AG20443 (cell line): ENCODE data around the gene TYW1B.
"Not testable (repeated sequence)": the region's sequence is repeated elsewhere in the genome, so short reads cannot be mapped to it uniquely, and the experiment has no call there.

Experiments
- DNase-seq: peaks from one replicate; pipeline ENCODE4 v3.0.0; 2012; ENCODE audit warnings: low spot score, mixed read lengths

TYW1B gene

DNA sequence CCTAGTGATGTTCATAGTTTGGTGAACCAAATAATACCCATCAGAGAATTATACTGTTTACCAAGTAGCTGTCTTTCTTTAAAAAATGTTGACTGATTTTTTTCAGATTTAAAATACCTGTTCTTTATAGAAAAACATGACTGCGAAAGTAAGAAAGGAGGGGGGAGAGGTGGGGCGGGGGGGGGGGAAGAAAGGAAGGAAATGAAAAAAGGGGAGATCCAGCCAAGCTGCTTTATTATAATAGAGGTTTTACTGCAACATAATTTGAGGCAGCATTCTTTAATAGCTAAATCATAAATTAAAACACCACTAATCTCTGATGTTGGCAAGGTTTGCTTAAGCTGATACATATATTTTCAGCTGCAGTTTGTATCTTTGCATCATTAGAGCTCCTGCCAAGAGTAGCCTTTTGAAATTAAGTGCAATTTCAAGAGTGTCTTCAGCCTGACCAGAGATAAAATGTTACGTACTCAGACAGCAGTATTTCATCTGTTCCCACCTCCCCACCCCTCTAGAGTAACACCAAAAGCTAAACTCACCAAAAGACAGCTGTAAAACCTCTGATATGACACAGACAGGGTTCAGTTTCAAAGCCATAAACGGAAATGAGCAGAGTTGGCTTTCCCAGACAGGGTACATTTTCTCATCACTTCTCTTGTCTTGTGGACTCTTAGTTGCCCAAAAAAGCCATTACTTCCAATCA lies 202.1 kb downstream of the TYW1B start:
- not testable (repeated sequence) for DNase-seq

DNA sequence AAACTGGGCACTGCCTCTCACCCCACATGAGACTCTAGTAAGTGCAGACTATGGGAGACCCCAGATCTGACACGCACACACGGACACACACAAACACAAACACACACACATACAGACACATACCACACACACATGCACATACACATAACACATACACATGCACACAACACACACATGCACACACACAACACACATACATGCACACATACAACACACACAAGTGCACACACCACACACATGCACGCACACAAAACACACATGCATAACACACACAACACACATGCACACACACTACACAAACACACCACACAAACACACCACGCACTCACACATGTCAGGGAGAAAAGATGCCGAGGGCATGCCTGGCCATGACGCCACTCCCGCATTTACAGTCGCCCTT lies 205.5 kb downstream of the TYW1B start:
- DNase-seq, result no peak

DNA sequence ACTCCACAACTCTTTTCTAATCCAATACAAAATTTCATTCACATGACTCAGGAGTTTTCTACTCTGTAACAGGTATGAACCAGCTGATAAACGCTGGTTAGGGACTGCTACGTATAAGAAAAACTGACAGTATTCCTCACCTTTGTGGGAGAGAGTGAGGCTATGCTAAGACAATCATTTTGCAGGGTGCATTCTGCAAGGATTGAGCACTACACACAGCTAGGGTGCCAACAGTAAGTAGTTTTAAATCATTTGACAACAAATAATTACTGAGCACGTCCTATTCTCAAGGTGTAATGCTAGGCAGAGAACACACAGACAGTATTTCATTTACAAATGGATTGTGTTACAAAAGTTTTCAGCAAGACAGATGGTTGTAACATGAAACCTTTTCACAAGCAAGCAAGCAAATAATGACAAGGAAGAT lies 206.2 kb downstream of the TYW1B start:
- not testable (repeated sequence) for DNase-seq

DNA sequence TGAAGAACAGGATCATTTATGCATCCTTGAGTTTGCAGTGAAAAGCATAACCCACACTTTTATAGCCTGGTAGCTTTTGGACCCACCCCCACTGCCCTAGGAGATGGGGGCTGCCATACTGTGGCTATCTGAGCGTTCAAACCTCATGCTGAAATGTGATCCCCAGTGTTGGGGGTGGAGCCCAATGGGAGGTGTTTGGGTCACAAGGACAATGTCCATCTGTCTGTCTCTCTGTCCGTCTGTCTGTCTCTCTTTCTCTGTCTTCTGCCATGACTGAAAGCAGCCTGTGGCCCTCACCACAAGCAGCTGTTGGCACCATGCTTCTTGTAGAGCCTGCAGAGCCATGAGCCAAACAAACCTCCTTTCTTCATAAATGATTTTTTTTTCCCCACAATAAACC lies 207.1 kb downstream of the TYW1B start:
- not testable (repeated sequence) for DNase-seq

DNA sequence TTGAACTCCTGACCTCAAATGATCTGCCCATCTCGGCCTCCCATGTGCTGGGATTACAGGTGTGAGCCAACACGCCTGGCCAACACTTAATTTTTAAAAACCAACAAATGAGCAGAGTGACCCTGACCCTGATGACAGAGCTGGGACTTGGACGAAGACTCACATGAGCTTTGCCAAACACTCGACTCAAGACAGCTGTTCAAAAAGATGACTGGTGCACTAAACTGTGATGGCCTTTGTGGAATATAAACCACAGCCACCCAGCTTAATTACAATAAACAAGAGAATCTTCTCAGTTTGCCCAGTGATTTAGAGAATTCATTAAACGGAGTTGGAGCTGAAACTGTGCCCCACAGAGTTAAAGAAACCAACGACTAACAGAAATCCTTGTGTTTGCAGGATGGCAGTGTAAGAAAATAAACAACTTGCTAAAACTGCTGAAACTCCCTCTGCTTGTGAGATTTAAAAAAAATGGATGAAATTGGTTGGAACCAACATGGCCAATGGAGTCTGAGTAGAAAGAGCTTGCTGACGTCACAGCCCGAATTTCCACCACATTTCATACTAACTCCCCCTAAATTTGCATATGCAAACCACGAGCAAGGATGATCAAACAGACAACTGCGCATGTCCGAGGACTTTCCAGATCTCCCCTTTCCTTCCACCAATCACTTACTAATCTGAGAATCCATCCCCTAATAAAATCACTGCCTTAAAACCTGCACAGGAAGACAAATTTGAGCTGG lies 209.4 kb downstream of the TYW1B start:
- not testable (repeated sequence) for DNase-seq

DNA sequence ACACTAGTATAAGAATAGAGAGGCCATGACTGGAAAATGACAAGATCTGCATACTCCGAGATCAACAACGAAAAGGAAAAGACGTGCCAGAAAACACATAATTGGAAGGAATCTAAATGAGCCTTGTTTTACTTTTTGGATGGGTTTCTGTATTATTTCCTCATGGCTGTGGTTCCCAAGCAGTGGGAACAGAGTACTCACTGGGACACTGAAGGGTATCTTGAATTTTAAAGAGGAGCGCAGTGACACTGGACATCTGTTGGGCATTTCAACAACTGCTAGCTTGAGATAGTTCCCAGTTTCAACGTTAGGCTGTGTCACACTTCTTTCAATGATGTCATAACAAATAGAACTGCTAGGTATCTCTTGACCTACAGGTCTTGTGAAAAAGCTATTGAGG lies 218.2 kb downstream of the TYW1B start:
- not testable (repeated sequence) for DNase-seq

DNA sequence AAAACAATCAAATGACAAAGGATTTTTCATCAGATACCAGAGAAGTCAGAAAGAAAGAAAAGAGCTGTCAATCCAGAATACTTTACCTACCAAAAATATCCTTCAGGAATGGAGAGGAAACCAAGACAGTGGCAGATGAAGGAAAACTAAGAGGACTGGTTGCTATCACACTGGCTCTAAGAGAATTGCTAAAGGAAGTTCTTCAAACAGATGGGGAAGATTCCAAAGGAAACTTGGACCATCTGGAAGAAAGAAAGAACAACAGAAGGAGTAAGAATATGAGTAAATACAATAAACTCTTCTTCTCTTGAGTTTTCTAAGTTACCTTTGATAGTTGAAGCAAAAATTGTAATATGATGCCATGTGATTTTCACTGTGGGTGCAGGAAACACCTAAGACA lies 220.0 kb downstream of the TYW1B start:
- not testable (repeated sequence) for DNase-seq

DNA sequence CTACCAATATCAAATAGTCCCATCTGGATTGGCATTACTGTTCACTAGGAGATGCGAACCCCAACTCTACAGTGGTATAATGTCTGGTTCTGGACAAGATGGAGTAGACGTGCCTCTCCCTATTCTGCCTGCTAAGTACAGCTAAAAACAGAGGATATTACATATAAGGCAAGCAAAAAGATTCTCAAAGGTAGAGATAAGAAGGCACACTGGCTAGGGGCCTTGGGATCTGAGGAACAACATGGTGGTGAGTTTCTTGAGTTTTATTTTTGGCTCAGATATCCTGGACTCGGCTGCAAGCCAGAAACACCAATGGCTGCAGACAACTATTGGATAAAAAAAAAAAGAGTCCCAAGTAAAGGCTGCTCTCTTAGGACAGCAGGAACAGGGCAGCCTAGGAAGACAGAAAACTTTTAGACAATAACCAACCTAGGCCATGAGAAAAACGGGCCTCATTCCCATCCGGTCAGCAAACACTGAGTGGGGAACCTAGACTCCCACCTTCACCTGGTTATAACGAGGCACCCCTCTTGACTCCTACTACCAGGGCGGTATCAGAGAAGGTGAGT lies 222.1 kb downstream of the TYW1B start:
- not testable (repeated sequence) for DNase-seq

DNA sequence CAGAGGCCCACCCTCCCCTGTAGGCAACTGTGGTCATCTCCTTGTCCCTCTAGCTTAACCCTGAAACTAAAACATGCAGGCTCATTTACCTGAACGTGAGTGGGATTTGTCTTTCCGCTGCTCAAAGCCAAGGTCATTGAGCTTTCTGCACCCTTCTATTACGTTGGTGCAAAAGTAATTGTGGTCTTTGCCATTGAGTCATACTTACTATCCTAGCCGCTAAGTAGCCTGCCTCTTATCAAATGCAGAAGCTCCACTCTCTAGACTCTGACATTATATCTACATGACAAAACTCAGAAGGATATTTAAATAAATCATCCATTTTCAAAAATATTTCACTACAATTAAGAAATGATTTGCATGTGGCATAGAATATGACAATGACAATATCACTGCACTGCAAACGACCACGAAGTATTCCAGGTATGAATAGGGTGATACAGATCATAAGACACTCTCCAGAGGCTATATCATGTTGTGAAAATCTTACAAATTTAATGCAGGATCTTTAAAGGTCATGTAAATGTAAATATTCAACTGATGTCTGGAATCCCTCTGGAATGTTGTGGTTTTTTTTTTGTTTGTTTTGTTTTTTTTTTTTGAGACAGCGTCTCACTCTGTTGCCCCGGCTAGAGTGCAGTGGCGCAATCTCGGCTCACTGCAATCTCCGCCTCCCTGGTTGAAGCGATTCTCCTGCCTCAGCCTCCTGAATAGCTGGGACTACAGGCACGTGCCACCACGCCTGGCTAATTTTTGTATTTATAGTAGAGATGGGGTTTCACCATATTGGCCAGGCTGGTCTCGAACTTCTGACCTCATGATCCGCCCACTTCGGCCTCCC lies 223.0 kb downstream of the TYW1B start:
- not testable (repeated sequence) for DNase-seq

DNA sequence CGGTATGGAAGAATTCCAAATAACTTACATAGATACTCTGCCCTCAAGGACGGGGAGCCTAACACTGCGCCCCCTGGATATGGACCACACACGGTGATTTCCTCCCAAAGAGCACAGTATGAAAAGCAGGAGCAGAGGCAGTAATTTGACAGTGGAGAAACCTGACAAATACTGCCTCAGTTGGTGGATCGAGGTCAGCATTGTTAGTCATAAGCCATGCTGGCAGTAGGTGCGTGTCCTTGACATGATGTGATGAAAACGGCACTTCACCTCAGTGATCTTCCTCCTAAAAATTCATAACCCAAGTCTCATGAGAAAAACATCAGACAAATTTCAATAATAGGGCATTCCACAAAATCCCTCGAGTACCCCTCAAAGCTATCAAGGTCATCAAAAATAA lies 224.5 kb downstream of the TYW1B start:
- not testable (repeated sequence) for DNase-seq

DNA sequence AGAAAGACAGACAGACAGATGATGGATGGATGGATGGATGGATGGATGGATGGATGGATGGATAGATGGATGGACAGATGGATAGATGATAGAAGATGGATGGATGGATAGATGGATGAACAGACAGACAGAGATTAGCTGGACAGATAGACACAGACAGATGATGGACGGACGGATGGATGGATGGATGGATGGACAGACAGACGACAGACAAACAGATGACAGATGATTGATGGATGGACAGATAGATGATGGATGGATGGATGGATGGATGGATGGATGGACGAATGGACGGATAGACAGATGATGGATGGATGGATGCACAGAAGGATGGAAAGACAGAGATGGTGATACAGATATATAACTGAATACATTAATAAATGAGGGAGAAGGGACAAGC lies 224.9 kb downstream of the TYW1B start:
- DNase-seq, result no peak

DNA sequence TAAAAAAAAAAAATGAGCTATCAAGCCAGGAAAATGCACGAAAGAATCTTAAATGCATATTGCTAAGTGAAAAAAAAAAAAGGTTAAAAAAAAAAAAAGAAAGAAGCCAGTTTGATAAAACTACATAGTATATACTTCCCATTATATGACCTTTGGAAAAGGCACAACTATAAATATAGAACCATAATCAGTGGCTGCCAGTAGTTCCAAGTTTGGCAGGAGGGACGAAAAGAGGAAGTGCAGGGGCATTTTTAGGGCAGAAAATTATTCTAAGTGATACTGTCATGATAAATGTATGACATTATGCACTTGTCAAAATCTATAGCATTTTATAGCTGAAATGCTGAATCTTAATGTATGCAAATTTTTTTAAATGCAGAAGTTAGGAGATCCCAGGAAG lies 226.3 kb downstream of the TYW1B start:
- DNase-seq, result not testable (repeated sequence)

DNA sequence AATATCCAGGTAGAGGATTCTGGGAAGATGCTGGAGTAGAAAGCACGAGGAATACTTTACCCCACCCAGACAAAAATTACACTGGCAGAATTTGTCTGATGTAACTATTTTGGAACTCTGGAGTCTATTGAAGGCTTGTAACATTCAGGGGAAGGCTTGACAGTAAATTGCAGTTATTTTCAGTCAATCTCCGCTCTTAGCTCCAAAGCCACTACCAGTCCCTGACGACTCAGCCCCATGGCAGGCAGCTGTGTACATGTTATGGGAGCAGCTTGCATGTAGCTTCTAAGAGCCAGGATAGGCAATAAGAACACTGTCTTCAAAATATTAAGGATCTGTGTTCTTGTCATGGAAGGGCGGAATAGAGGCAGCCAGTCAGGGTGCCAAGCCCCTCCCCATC lies 238.0 kb downstream of the TYW1B start:
- DNase-seq, result not testable (repeated sequence)

DNA sequence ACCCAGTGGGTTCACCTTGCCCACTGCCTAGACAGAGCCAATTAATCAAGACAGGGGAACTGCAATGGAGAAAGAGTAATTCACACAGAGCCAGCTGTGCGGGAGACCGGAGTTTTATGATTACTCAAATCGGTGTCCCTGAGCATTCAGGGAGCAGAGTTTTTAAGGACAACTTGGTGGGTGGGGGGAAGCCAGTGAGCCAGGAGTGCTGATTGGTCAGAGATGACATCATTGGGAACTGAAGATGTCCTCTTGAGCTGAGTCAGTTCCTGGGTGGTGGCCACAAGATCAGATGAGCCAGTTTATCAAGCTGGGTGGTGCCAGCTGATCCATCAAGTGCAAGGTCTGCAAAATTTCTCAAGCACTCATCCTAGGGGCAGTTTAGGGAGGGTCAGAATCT lies 240.7 kb downstream of the TYW1B start:
- not testable (repeated sequence) for DNase-seq

DNA sequence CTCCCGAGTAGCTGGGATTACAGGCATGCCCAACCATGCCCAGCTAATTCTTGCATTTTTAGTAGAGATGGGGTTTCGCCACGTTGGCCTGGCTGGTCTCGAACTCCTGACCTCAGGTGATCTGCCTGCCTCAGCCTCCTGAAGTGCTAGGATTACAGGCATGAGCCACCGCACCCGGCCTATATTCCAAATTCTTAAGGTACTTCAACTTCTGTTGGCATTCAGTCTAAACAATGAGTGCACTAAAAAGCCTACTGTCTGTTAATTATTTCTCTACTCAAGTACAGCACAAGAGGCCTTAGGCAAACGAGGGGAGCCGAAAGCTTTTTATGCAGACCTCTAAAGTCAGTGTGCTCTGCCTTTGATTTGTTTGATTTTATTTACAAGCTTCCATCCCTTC lies 243.4 kb downstream of the TYW1B start:
- not testable (repeated sequence) for DNase-seq

DNA sequence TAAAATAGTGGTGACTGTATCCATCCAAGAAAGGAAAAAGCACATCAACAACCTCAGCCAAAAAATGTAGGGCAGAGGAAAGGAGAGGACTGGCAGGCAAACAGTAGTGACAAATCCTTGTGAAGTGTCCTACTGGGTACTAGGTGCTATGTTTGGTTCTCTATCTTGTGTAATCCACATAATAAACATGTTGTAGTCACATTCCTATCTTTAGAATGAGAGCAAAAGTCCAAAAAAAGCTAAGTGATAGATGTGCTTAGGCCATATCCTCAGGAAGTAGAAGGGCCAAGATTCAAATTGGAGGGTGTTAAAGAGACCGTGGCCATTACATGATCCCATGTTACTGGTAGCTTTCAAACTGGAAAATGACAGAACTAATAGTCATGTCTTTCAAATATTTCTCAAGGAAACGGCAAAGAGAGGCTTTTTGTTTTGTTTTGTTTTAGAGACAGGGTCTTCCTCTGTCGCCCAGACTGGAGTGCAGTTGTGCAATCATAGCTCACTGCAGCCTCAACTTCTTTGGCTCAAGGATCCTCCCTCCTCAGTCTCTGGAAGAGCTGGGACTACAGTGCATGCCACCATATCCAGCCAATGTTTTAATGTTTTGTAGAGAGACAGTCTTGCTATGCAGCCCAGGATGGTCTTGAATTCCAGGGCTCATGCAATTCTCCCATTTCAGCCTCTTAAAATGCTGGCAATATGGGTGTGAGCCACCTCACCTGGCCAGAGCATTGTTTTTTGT lies 244.2 kb downstream of the TYW1B start:
- not testable (repeated sequence) for DNase-seq

DNA sequence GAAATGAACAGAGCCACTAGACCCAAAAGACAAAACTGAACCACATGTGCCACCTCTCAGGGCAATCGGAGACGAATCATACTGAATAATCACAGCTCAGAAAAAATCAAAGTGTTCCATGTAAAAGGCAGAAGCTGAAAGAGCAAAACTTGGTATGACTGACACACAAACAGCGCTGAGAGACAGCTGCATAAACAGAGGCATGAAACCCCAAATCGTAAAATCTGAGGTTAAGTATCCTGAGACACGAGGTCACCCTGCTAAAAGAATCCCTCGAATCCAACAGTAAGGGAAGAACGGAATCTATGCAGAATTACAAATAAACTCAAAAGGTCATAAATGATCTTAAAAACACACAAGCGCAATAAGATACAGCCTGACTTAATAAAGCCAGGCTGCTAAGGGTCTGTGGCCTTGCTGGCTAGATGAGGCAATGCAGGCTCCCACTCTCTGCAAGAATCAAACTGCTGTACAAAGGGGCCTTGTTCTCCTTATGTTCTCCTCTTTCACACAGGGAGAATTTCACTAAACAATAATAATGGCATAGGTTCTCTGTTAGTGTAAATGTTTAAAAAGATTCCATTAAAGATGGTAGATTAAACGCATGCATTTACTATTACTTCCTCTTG lies 247.7 kb downstream of the TYW1B start:
- DNase-seq, result not testable (repeated sequence)

DNA sequence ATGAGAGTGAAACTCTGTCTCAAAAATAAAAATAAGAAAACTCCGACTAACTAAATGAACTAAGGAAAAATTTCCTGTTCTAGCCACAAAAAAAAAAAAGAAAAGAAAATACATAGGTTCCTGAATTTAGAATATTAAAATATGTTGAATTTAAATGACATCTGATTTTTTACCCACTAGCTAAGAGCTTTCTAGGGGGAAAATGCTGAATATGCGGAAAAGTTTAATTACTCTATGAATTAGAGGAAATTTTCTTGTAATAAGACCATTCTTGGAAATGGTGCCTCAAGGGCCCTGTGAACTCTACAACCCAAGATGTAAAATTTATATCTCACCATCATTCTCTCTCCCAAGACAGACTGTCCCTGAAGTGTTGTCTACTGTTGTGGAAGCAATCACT lies 250.9 kb downstream of the TYW1B start:
- no peak for DNase-seq

DNA sequence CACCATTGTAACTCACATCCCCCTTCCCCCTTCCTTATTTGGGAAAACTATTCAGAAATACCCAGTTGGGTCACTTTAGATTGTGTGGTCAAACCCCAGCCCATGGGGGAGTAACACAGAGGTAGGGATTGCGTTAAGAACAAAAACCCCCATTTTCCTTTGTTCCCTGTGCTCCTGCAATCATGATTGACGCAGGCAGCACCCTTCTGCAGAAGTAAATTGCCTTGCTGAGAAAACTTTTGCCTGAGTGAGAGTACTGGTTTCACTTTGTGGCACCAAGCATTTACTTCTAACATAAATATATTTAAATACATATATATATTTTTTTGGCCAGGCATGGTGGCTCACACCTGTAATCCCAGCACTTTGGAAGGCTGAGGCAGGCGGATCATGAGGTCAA lies 266.0 kb downstream of the TYW1B start:
- DNase-seq, result not testable (repeated sequence)

DNA sequence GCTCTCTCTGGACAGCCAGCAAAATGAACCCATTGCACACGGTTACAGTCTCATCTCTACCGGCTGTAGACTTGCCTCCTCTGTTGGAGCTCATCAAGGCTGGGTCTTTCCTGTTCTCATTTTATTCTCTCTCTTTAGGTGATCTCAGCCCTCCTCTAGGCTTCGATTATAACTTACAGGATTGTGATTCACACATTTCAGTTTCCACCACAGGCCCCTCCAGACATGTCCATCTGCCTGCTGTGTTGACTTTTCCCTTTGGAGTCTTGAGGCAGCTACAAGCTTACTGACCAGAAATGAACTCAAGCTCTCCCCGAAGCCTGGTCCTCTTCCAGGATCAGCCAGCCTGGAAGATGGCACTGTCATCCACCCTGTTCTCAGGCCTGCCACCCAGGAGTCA lies 268.5 kb downstream of the TYW1B start:
- not testable (repeated sequence) for DNase-seq

DNA sequence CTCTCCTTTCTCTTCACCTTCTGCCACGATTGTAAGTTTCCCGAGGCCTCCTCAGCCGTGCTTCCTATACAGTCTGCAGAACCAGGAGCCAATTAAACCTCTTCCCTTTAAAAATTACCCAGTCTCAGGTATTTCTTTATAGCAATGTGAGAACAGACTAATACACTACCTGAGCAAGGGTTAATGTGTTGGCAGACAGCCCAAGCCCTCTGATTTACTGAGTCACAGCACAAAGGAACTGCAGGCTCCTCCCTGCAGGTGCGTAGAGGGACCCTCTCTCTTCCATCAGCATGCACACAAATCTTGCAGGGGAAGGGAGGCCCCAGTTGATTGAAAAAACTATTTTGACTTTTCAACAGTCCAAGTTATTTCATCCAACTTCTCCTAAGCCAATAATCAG lies 271.3 kb downstream of the TYW1B start:
- DNase-seq, result not testable (repeated sequence)
